Renal cortex interstitium (tissue), 11 donors: Measurements from ENCODE around the gene PRAF2. TPM values are rescaled to one million over a fixed set of nuclear protein-coding genes. Genes with fewer than 3 reads are reported as not detected.
A peak's percentile ranks its signal among the peaks of the same experiment; 100 is the strongest.

Experiments used
- DNase-seq, 11 donors: peaks; one replicate each; pipeline ENCODE4 v3.0.0-alpha.2; 2013; ENCODE audit warnings: low read depth in 9 of 11, low spot score in 4 of 11; ENCODE audit errors: extremely low read depth in 1 of 11
- polyA plus RNA-seq, 3 donors: library from polyadenylated mRNA; unstranded; fragments of 120-200 nt; gene quantifications; one replicate each; pipeline ENCODE4 v1.2.1, GENCODE V29; 2013; ENCODE audit not compliant: insufficient read length in 3 of 3

The PRAF2 gene
- polyA plus RNA-seq, 3 donors: 33.6 to 41.5 (median 38.6) TPM

- DNase-seq: no peak
Observed at GRCh38 chrX:49059681-49060085, 14.1 kb downstream of the PRAF2 start.

- DNase-seq: no peak
Observed at GRCh38 chrX:49059201-49059600, 14.6 kb downstream of the PRAF2 start.

GRCh38 chrX:49058794-49059193, 15.0 kb downstream of the PRAF2 start, which contains the start of gene CCDC120:
Gene CCDC120, plus strand, starts transcription at chrX:49058999. Its CDS starts 3,043 bp downstream, at chrX:49062042.
- DNase-seq: no peak

- DNase-seq: no peak
Observed at GRCh38 chrX:49054073-49054762, 19.6 kb downstream of the PRAF2 start.

- peak in 7 of 11 donors; percentile 58 to 68 (median 61) for DNase-seq
Observed at GRCh38 chrX:49053223-49054072, 20.4 kb downstream of the PRAF2 start.

GRCh38 chrX:49043987-49044281, 29.9 kb downstream of the PRAF2 start:
- no peak for DNase-seq

- DNase-seq: peak; percentile 89 to 98 (median 94)
Observed at GRCh38 chrX:49043220-49043986, 30.4 kb downstream of the PRAF2 start, which contains the start of gene TFE3. Gene TFE3, minus strand, starts transcription at chrX:49043357. Its CDS starts 131 bp downstream, at chrX:49043226.

GRCh38 chrX:49042581-49043219, 31.1 kb downstream of the PRAF2 start:
- no peak for DNase-seq

- DNase-seq: no peak
Observed at GRCh38 chrX:49041744-49042580, 31.8 kb downstream of the PRAF2 start.

GRCh38 chrX:49040376-49040955, 33.3 kb downstream of the PRAF2 start:
- DNase-seq: no peak

- peak in 6 of 11 donors; percentile 56 to 76 (median 64) for DNase-seq
Observed at GRCh38 chrX:49039598-49040375, 34.0 kb downstream of the PRAF2 start.

- DNase-seq: no peak
Observed at GRCh38 chrX:49037883-49038475, 35.8 kb downstream of the PRAF2 start.

GRCh38 chrX:49030283-49030682, 43.5 kb downstream of the PRAF2 start:
- no peak for DNase-seq

- no peak for DNase-seq
Observed at GRCh38 chrX:49029876-49030275, 43.9 kb downstream of the PRAF2 start.
